AML-193 (cell line): Measurements from ENCODE around the gene SLC33A1.
"Not testable (repeated sequence)": the region's sequence is repeated elsewhere in the genome, so short reads cannot be mapped to it uniquely, and the experiment has no call there.

Experiments
- DNase-seq, 2 experiments: peaks; one replicate each; lab custom pipeline; 2025; lab: John Stamatoyannopoulos, UW

SLC33A1 gene

DNA sequence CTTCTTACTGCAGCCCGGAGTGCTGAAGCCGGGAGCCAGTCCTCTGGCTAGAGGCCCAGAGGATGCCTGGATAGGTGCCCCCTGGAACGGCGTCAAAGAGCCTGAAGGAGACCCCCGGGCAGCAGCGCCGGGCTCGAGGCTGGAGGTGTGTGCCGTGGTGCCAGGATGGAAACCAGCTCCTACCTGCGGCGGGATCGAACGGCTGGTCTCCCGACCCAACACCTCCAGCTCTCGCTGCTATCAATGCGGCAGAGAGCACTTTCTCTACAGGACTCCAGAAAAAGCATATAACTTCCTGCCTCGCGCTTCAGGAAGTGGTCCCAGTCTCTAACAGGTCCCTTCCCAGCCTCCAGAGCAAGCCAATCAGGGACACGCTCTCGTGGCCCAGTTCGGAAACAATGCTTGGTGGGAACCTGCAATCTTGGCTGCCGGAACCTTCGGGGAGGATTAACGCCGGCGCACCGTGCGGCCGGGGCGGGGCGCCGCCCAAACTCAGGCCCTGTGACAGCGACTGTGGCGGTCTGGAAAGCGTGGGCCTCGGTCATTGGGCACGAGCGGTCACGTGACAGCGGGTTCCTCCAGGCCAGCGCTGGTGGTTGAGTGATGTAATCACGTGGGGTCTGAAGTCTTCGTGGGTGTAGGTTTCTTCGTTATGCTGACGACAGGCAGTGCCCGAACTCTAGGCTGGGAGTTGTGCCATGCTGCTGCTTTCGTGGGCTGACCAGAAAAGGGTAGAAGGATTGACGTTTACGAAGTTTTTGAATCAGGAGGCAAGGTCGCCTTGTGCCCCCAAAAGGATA is at the start of gene SLC33A1:
TSS of gene SLC33A1 (minus strand) at position 287 of the 800 bp plus-strand sequence. CDS start 430 bp downstream, outside the sequence.
- peak; percentile 100 for DNase-seq

DNA sequence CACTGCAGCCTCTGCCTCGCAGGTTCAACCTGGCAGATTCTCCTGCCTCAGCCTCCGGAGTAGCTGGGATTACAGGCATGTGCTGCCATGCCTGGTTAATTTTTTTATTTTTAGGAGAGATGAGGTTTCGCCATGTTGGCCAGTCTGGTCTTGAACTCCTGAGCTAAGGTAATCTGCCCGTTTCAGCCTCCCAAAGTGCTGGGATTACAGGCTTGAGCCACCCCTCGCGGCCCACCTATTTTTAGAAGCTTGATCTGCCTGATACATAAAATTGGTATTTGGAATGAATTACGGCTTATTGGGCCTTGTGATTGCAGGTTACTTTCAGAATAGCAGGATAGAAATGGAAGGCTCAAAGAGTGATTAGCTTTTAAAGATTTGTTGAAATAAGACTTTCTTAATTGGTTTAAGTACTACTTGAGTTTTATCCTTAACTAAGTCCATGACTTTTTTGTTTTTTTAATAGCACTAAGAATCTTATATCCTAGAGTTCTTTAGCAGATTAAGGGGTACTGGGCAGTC is 41.2 kb upstream of the SLC33A1 start:
- DNase-seq = no peak

DNA sequence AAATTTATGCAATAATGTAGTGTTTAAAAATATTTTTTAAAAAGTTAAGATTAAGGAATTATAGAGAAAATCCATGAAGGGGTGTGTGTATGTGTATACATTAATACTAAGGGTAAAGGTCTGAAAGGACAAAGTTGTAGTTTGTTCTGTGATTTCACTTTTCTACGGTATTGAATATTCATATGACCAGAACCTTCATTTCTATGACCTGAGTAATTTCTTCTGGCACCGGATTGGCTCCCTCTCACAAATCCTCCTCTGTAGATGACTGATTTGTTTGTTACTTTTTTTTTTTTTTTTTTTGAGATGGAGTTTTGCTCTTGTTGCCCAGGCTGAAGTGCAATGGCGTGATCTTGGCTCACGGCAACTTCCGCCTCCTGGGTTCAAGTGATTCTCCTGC is 37.1 kb upstream of the SLC33A1 start:
- DNase-seq = no peak

DNA sequence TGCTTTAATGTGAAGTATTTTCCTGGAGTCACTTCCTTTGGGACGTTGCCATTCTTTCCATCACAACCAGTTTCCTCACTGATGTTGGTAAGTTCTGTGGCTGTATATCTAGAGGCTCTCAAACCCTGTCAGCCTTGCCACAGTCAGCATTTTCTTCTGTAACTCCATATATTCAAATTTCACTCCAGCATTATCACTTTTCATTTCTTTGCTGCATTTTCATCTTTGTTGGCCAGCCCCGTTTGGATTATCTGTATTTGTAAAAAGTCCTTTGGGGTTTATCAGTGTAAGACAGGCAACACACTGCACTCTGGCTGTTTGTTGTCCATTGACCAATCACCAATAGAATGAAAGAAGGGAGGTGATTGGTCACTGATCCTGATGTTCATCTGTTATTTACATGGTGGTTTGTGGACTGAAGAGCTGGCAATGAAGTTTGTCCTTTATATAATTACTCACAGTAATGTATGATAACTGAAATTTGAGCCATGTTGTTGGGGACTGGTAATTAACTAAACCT is 36.5 kb upstream of the SLC33A1 start:
- no peak for DNase-seq

DNA sequence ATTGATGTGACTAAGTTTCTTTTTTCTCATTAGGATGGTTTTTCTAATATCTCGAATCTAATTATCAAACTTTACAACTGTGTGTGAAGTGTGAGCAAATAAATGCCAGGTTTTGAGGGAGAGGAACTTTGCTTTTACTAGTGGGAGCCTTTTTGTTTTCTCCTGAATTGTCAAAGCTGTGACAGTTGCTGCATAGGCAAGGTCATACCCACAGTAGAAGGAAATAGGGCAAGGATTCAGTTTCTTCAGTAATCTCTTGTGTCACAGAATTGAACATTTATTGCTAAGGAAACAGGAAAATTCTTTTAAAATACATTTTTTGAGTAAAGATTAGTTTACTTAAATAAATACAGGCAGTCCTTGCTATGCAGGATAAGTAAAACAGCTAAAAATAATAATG is 35.7 kb upstream of the SLC33A1 start:
- DNase-seq = no peak

DNA sequence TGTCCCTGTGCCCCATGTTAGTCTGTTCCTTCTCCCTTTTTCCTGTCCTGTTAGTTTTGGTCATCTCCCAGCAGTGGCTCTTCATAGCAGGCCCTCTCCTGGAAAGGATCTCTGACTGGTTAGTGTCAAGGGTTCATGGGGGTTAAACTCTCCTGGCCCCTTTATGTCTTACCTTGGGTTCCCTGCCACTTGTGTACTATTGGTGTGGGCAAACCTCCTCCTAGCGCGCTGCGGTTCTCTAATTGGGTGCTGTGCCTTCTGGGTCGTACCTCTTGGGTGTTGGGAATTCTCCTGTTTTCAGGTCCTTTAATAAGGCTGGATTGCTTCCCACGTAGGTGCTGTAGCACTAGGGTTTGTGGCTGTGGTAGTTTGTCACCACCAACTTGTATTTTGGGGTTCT is 35.0 kb upstream of the SLC33A1 start:
- DNase-seq = no peak

DNA sequence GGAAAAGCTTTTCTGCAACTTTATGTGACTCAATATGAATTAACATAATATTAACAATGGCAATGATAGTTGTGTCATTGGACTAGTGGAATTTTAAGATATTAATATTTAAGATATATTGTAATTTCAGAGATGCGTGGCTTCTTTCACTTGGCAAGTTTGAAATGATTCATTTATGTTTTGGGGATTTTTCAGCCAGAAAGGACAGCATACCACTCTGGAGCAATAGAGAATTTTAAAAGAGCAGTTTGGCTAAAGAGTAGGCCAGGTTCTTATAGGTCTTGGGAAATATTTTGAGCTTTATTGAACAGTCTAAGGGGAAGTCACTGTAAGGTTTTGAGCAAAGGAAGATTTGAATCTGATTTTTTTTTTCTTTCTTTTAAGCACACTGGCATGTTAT is 32.7 kb upstream of the SLC33A1 start:
- no peak for DNase-seq

DNA sequence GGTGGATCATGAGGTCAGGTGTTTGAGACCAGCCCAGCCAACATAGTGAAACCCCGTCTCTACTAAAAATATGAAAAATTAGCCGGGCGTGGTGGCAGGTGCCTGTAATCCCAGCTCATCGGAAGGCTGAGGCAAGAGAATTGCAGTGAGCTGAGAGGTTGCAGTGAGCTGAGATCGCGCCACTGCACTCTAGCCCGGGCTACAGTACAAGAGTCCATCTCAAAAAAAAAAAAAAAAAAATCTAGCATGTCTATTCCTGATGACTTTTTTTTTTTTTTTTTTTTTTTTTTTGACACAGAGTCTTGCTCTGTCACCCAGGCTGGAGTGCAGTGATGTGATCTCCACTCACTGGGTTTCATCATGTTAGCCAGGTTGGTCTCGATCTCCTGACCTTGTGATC is 32.1 kb upstream of the SLC33A1 start:
- not testable (repeated sequence) for DNase-seq

DNA sequence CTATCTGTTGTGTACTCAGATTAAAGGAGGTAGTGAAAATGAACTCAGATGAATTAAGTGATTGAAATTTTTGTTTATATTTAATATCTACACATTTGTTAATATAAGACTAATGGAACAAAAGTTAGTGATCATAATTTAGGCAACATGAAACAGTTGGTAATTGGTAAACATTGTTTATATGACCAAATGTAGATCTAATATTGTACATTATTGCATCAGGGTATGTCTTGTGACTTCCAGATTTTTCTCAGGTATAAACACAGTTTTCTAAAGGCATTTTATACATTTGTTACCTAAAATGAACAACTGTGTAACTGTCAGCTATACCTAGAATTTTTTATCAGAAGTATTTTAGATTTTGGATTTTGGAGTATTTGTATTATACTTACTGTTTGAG is 31.1 kb upstream of the SLC33A1 start:
- no peak for DNase-seq

DNA sequence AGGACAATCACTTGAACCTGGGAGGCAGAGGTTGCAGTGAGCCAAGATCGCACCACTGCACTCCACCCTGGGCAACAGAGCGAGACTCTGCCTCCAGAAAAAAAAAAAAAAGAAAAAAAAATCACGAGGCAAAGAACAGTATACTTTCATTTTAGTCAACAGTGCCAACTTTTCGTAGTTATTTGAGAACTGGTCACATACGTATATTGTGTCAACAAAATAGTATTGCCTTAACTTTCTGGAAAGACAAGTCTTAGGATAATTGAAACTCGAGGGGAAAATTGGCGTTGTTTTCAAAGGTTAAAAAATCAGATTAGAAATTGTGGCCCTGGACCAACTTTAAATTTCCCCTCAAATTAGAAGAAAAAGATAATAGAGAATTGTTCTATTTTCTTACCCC is 30.1 kb upstream of the SLC33A1 start:
- DNase-seq = no peak

DNA sequence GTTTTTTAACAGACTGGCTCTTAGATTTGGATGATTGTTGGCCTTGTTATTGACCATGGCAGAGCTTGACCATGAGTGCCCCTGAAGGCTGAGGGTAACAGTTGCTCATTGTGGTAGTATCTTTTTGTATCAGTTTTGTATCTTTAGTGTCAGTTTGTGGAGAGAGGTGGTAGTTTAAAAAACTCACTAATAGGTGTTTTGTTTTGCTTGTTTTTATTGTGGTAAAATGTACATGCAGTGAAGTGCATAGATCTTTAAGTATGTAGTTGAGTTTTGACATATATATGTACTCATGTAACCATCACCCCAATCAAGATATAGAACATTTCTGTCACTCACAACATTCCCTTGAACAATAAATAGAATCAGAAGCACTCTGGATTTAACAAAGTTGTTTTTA is 26.1 kb upstream of the SLC33A1 start:
- no peak for DNase-seq

DNA sequence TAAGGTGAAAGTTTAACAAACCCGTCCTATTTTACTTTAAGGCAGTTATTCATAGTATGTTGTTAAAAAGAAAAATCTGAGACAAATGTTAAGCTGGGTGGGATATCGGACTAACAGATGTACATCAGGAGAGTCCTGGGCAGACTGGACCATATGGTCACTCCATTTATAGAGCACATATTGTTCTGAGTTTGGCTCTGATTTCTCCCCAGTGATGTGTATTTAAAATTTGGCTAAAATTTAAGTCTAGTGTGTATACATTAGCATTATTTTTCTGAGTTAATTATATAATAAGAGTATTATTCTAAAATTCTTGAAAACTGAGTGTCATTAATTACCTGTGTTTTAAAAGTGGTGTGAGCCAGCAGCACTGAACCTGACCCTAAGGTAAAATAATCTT is 22.3 kb upstream of the SLC33A1 start:
- no peak for DNase-seq

DNA sequence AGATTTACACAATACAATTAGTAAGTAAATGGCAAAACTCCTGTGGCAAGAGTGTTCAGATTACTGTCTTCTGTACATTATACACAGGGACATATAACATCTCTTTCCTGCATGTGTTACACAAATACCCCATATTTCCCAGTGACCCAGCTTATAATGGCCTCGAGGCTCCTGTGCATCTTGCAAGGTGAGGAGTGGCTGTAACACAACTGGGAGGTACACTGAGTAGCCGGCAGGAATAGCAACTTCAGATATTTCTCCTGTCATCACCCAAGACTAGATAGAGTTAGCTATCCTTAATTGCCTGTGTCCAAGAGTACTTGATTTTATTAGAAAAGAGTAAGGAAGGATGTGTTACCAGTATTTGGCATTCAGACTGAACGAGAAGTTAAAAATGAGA is 21.8 kb upstream of the SLC33A1 start:
- DNase-seq = no peak

DNA sequence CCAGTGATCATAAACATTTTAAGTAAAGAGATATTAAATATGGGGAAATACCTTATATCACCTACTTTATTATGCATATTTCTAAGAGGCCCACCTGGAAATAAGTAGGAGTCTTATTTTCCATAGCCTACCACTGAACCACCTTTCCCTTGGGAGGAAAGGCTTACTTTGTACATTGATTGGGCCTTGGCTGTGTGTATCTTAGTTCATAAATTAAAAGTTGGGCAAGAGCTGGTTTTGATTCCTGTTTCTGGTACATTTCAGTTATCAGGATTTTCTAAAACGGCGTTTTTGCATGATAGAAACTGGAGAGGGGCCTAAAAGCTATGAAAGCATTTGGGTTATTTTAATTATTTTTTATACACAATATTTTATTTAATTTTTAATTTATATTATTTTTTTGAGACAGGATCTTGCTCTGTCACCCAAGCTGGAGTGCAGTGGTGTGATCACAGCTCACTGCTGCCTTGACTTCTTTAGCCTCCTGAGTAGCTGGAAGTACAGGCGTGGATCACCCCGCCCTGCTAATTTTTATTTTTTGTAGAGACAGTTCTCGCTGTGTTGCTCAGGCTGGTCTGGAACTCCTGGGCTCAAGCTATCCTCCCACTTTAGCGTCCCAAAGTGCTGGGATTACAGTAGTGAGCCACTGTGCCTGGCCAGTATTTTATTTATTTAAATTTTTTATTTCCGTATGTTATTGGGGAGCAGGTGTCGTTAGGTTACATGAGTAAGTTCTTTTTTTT is 18.8 kb upstream of the SLC33A1 start:
- DNase-seq = no peak

DNA sequence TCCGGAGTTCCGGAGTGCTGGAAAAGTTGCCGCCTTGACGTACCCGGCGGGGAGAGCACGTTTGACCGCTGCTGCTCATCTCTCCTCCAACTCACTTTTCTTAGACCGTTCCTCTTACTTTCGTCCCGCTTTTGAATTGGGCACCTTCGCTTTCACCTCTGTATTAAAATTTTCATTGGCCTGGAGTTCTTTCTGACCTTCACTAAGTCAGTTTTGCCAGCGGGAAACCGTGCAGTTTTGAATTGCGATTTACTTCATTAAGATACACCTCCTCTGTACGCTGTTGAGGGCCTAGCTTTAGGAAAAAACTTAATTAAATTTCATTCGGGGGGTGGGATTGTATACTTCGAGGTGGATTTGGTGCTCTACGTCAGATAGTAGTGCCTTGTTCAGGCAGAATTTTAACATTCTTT is 17.5 kb upstream of the SLC33A1 start:
- DNase-seq = peak in 1 of 2 experiments; percentile 30

DNA sequence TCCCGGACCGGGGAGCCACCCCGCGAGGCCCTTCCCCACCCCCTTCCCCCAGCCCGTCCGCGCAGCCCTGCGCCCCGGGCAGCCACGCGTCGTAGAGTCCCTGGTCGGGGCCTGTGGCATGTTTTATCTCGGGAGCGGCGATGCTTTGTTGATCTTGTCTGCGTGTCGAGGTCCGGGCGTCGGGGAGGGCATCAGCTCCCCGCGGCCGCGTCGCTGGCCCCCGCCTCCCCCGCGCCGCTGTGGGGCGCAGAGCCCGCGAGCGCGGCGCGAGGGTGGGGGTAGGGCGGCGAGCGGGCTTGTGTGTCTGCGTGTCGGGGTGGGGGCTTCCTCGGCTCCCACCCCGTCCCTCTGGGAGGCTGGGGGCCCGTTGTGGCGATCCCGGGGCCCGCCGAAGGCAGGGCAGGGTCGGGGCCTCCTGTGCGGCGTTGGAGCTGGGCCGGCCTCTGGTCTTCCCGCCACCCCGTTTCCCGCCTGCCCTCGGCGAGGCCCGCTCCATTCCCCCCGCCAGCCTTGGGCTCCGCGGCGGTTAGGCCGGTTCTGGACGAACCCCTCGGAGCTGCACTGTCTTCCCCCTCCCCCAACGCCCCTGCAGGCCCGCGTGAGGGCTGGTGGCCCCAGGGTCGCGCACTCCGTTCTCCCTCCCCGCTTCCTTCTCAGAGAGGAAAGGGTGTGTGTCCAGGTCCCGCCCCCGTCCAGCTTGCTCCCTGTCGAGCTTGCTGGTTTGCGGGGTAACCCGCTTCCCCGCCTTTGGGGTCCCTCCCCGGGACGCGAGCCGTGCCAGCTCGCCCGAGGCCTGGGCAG is 16.9 kb upstream of the SLC33A1 start:
- DNase-seq = peak in 1 of 2 experiments; percentile 39

DNA sequence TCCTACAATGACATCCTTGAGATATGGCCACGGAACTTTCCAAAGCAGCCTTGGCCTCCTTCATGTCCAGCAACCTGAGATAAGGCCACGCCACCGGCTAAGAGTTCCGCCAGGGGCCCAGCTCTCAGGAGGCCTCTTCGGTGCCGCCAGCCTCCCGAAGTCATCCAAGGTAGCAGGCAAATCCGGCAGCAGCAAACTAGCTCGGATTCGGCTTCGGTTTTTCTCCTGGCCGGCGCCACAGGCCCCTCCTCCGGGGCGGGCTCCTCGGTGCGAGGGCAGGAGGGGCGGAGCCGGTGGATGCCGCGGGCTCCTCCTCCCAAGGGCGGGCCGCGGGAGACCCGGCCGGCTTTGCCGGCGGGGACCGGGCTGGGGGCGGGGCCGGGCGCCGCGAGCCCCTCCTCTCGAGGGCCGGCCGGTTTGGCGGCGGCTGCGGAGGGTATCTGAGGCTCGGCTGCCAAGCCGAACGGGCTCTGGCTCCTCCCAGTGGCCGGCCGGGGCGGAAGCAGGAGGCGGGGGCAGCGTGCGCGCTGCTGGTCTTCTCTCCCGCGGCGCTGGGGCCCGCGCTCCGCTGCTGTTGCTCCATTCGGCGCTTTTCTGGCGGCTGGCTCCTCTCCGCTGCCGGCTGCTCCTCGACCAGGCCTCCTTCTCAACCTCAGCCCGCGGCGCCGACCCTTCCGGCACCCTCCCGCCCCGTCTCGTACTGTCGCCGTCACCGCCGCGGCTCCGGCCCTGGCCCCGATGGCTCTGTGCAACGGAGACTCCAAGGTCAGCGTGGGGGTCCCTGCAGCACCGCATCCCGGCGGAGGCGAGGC is 16.1 kb upstream of the SLC33A1 start, which contains the start of gene GMPS:
TSS of gene GMPS (plus strand) at position 518 of the 812 bp plus-strand sequence. CDS start at position 739, 221 bp downstream.
- peak; percentile 96 to 99 for DNase-seq

DNA sequence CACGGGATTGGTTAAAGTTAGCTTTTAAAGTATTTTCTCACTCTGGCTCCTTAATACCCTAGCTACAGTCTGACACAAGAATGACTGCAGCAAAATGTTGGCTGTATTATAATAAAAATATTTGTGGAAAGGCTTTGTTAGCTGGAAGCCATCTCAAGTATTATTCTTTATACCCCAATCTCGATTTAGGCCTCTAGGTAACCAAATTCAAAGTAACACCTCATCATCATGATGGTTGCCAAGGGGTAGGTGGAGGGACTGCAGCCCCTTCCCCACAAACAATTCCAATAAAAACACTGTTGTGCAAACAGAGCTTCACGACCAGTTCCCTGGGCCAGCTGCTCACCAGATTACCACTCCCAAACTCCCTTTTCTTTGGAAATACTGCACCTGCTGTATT is 15.5 kb upstream of the SLC33A1 start:
- no peak for DNase-seq

DNA sequence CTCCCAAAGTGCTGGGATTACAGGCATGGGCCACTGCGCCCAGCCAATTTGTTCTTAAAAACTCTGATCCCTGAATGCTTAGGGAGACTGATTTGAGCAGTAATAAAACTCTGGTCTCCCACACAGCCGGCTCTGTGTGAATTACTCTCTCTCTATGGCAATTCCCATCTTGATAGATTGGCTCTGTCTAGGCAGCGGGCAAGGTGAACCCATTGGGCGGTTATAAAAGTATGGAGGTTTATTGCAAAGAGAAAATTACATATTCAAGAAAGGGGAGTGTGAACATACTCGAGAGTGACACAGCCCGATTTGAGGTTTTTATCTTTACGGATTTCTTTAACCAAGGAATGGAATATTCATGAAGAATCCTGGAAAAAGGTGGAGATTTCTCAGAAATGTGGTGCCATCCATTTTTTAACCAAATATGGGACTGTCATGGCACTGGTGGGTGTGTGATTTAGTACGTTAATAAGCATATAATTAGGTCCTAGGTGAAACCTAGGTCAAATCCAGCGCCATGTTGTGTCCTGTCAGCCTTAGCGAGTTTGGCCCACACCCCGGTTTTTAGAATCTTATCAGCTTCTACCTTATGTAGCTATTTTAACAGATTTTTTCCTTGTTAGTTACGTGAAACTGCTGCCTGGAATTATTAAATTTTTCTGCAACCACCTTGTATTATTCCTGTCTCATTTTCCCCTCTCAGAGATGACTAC is 9.0 kb upstream of the SLC33A1 start:
- no peak for DNase-seq

DNA sequence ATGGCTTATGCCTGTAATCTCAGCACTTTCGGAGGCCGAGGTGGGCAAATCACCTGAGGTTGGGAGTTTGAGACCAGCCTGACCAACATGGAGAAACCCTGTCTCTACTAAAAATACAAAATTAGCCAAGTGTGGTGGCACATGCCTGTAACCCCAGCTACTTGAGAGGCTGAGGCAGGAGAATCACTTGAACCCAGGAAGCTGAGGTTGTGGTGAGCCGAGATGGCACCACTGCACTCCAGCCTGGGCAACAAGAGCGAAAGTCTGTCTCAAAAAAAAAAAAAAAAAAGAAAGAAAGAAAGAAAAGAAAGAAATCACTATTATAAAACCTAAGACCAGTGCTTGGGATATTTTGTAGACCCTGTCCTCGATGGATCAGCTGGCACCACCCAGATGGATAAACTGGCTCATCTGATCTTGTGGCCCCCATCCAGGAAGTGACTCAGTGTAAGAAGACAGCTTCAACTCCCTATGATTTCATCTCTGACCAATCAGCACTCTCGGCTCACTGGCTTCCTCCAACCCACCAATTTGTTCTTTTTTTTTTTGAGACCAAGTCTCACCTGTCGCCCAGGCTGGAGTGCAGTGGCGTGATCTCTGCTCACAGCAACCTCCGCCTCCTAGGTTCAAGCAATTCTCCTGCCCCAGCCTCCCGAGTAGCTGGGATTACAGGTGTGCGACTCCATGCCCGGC is 8.2 kb upstream of the SLC33A1 start:
- DNase-seq = not testable (repeated sequence)
